HEK293 (cell line): ENCODE data around the gene DUSP22.
A peak's percentile ranks its signal among the peaks of the same experiment; 100 is the strongest.

ENCODE experiments used
- CTCF ChIA-PET: fragments of 350-600 bp; formaldehyde crosslinking; extraction: SDS; loops from one replicate; lab custom pipeline; 2021; ENCODE audit warnings: antibody characterized with exemption; lab: Yijun Ruan, JAX
- POLR2A ChIA-PET: fragments of 300-600 bp; formaldehyde crosslinking; extraction: SDS; loops from one replicate; lab custom pipeline; 2020; ENCODE audit warnings: antibody characterized with exemption, inconsistent platforms; lab: Yijun Ruan, JAX
- H3K27ac ChIP-seq: fragments of 200-500 bp; sonication (Bioruptor generic); 2 replicates; pipeline ENCODE4 v1.5.1; 2014; ENCODE audit warnings: low read depth, low read length, control low read depth, inconsistent platforms; ENCODE audit errors: extremely low read depth
- H3K36me3 ChIP-seq, 2 experiments: fragments of 200-500 bp in 1 of 2; sonication (Bioruptor generic) in 1 of 2; 1 replicate in 1 of 2; 2 replicates in 1 of 2; pipeline ENCODE4 v1.5.1; 2014 to 2017; ENCODE audit warnings: inconsistent platforms in 2 of 2, low read length in 2 of 2; ENCODE audit not compliant: control insufficient read depth in 2 of 2, insufficient read depth in 1 of 2
- H3K4me1 ChIP-seq: fragments of 200-500 bp; sonication (Bioruptor generic); 2 replicates; pipeline ENCODE4 v1.5.1; 2014; ENCODE audit warnings: mild to moderate bottlenecking, low read length, inconsistent platforms; ENCODE audit not compliant: control insufficient read depth, insufficient read depth
- H3K4me3 ChIP-seq: 2 replicates; pipeline ENCODE4 v1.5.1; 2011; ENCODE audit warnings: low read depth, mild to moderate bottlenecking, control low read depth, low read length, moderate library complexity
- H3K9me3 ChIP-seq: fragments of 200-500 bp; sonication (Bioruptor generic); 2 replicates; pipeline ENCODE4 v1.5.1; 2014; ENCODE audit warnings: low read depth, low read length, inconsistent platforms; ENCODE audit not compliant: control insufficient read depth, insufficient read depth
- KLF1 ChIP-seq: fragments of 450-650 bp; formaldehyde crosslinking; IDR thresholded peaks from 2 replicates; pipeline ENCODE4 v1.5.1; 2016; ENCODE audit warnings: missing biosample characterization, missing genetic modification characterization
- SCRT2 ChIP-seq: fragments of 450-650 bp; formaldehyde crosslinking; IDR thresholded peaks from 2 replicates; pipeline ENCODE4 v1.5.1; 2016; ENCODE audit warnings: missing biosample characterization, missing genetic modification characterization
- TSHZ1 ChIP-seq: fragments of 450-650 bp; formaldehyde crosslinking; IDR thresholded peaks from 2 replicates; pipeline ENCODE4 v1.5.1; 2016; ENCODE audit warnings: missing biosample characterization, missing genetic modification characterization, borderline replicate concordance
- ZFP37 ChIP-seq: fragments of 450-650 bp; formaldehyde crosslinking; IDR thresholded peaks from 2 replicates; pipeline ENCODE4 v1.5.1; 2016; ENCODE audit warnings: missing biosample characterization, missing genetic modification characterization
- ZNF157 ChIP-seq: fragments of 450-650 bp; formaldehyde crosslinking; IDR thresholded peaks from 2 replicates; pipeline ENCODE4 v1.5.1; 2016; ENCODE audit warnings: missing biosample characterization, missing genetic modification characterization
- ZNF398 ChIP-seq: fragments of 450-650 bp; formaldehyde crosslinking; IDR thresholded peaks from 2 replicates; pipeline ENCODE4 v1.5.1; 2017; ENCODE audit warnings: missing biosample characterization, missing genetic modification characterization
- ZNF473 ChIP-seq: fragments of 450-650 bp; formaldehyde crosslinking; IDR thresholded peaks from 2 replicates; pipeline ENCODE4 v1.5.1; 2017; ENCODE audit warnings: missing biosample characterization, missing genetic modification characterization
- ZNF488 ChIP-seq: fragments of 450-650 bp; formaldehyde crosslinking; IDR thresholded peaks from 2 replicates; pipeline ENCODE4 v1.5.1; 2016; ENCODE audit warnings: missing biosample characterization, missing genetic modification characterization
- ZNF549 ChIP-seq: fragments of 450-650 bp; IDR thresholded peaks from 2 replicates; pipeline ENCODE4 v1.5.1; 2018; ENCODE audit warnings: missing biosample characterization, missing genetic modification characterization, mild to moderate bottlenecking, inconsistent platforms, moderate library complexity
- ZNF560 ChIP-seq: fragments of 450-650 bp; formaldehyde crosslinking; IDR thresholded peaks from 2 replicates; pipeline ENCODE4 v1.5.1; 2017; ENCODE audit warnings: missing biosample characterization, missing genetic modification characterization, borderline replicate concordance
- ZNF707 ChIP-seq: fragments of 450-650 bp; formaldehyde crosslinking; IDR thresholded peaks from 2 replicates; pipeline ENCODE4 v1.5.1; 2016; ENCODE audit warnings: missing biosample characterization, missing genetic modification characterization
- TF ChIP-seq, protein P1 (sequence below): fragments of 450-650 bp; formaldehyde crosslinking; IDR thresholded peaks from 2 replicates; pipeline ENCODE4 v1.5.1; 2016; ENCODE audit warnings: missing biosample characterization, missing genetic modification characterization

Gene DUSP22

DNA sequence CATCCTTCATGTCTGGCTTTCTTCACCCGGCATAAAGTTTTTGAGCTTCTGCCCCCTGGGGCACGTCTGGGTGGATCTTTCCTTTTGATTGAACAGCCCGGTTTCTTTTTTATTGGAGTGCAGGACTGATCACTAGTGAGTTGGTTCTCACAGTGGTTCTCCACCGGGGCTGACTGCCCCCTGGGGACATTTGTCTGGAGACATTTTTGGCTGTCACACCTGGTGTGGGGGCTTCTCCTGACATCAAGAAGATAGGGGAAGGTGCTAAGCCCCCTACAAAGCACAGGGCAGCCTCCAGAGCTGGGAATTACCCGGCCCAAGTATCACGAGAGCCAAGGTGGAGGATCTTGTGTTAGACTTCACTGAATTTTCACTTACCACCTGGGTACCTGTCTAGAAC is 73.5 kb downstream of the DUSP22 start (continued):
- TF ChIP-seq TSHZ1 (no peak), ZNF549 (no peak), ZNF473 (no peak), ZNF488 (tag by site-specific recombination) (no peak), ZNF560 (tag by site-specific recombination) (no peak)

GRCh38 chr6:366389-367297 is 74.4 kb downstream of the DUSP22 start:
- Histone ChIP-seq H3K4me3 (no peak overlapping the region), H3K36me3 (no peaks in the 10 kb centered on the region)
- CTCF ChIA-PET = no interaction called here
- no peak for TF ChIP-seq ZFP37 (tag by site-specific recombination)
- no peak for TF ChIP-seq KLF1
- no peak for TF ChIP-seq ZNF707 (tag by site-specific recombination)
- TF ChIP-seq SCRT2 = peak; percentile 58
- TF ChIP-seq, all 188 proteins: peak for 1
- H3K27ac ChIP-seq = no peak overlapping the region
- H3K9me3 ChIP-seq = no peaks in the 10 kb centered on the region
- no peaks in the 10 kb centered on the region for H3K4me1 ChIP-seq
- POLR2A ChIA-PET = no interaction called here

GRCh38 chr6:367298-367794 is 75.1 kb downstream of the DUSP22 start:
- ChIA-PET POLR2A (no interaction called here), CTCF (no interaction called here)
- H3K4me3 ChIP-seq = no peak overlapping the region
- no peak overlapping the region for H3K27ac ChIP-seq
- no peaks in the 10 kb centered on the region for H3K36me3 ChIP-seq
- H3K9me3 ChIP-seq = no peaks in the 10 kb centered on the region
- no peaks in the 10 kb centered on the region for H3K4me1 ChIP-seq
- TF ChIP-seq ZNF398 (tag by site-specific recombination) (no peak), ZNF157 (tag by site-specific recombination) (peak; percentile 76)
- TF ChIP-seq, protein P1, sequence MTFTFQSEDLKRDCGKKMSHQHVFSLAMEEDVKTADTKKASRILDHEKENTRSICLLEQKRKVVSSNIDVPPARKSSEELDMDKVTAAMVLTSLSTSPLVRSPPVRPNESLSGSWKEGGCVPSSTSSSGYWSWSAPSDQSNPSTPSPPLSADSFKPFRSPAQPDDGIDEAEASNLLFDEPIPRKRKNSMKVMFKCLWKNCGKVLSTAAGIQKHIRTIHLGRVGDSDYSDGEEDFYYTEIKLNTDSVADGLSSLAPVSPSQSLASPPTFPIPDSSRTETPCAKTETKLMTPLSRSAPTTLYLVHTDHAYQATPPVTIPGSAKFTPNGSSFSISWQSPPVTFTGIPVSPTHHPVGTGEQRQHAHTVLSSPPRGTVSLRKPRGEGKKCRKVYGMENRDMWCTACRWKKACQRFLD (tag by site-specific recombination) = no peak
- TF ChIP-seq, all 188 proteins: peak for 1
